WTC11 (cell line): ENCODE data around the gene CD28.

Source experiments
- CTCF ChIP-seq: fragments of 200-600 bp; IDR thresholded peaks from 2 replicates; pipeline ENCODE4 v1.8.0; 2022; ENCODE audit warnings: antibody characterized with exemption
- IRF1 ChIP-seq: sonication (generic); formaldehyde crosslinking; IDR thresholded peaks from 2 replicates; pipeline ENCODE4 v1.8.0; 2023; ENCODE audit warnings: missing genetic modification reagents
- KAT7 ChIP-seq: sonication (generic); formaldehyde crosslinking; IDR thresholded peaks from 2 replicates; pipeline ENCODE4 v1.8.1; 2023; ENCODE audit warnings: missing genetic modification reagents, mild to moderate bottlenecking, borderline replicate concordance
- MYBL2 ChIP-seq: sonication (generic); formaldehyde crosslinking; IDR thresholded peaks from 2 replicates; pipeline ENCODE4 v1.8.1; 2023; ENCODE audit warnings: mild to moderate bottlenecking, moderate library complexity, missing genetic modification reagents
- ZBTB43 ChIP-seq: sonication (generic); formaldehyde crosslinking; IDR thresholded peaks from 2 replicates; pipeline ENCODE4 v1.8.1; 2023; ENCODE audit warnings: mild to moderate bottlenecking, missing genetic modification reagents
- ZNF512 ChIP-seq: sonication (generic); formaldehyde crosslinking; IDR thresholded peaks from 2 replicates; pipeline ENCODE4 v1.8.1; 2022; ENCODE audit warnings: missing genetic modification reagents, borderline replicate concordance

GRCh38 chr2:203761121-203761520, 54.7 kb downstream of the CD28 start:
- TF ChIP-seq ZNF512 (CRISPR knock-in tag) (no peak), CTCF (no peak), MYBL2 (CRISPR knock-in tag) (no peak), ZBTB43 (CRISPR knock-in tag) (no peak), IRF1 (CRISPR knock-in tag) (no peak), KAT7 (no peak)
